OCI-LY7 (cell line): ENCODE measurements around the gene SPOPL. TPM values are rescaled to one million over a fixed set of nuclear protein-coding genes. Genes with fewer than 3 reads are reported as not detected.

Source experiments
- BruUV-seq: library from RNA; stranded (reverse); fragments of 400-500 nt; replicated peaks from 2 replicates; lab custom pipeline; 2021; lab: Mats Ljungman, UMichigan
- CTCF ChIA-PET: fragments of 300-600 bp; sonication (Branson Sonifier 250); formaldehyde crosslinking; loops from one replicate; lab custom pipeline; 2022; ENCODE audit warnings: antibody characterized with exemption; ENCODE audit not compliant: unreplicated experiment; lab: Charles Lee
- POLR2A ChIA-PET: fragments of 300-600 bp; sonication (Branson Sonifier 250); formaldehyde crosslinking; loops from one replicate; lab custom pipeline; 2022; ENCODE audit warnings: antibody characterized with exemption; lab: Charles Lee
- DNase-seq: peaks from one replicate; pipeline ENCODE4 v3.0.0-alpha.2; 2015; ENCODE audit warnings: low spot score
- H2AFZ ChIP-seq: fragments of 200-600 bp; sonication (generic), shearing (Covaris generic); 2 replicates; pipeline ENCODE4 v1.6.1; 2014; ENCODE audit warnings: mild to moderate bottlenecking, antibody characterized with exemption, low read length, moderate library complexity
- H3K27ac ChIP-seq: fragments of 200-600 bp; sonication (generic); 2 replicates; pipeline ENCODE4 v1.5.1; 2014; ENCODE audit warnings: mixed run types, low read depth, mild to moderate bottlenecking, moderate library complexity, low read length, inconsistent platforms; ENCODE audit not compliant: poor library complexity, severe bottlenecking
- H3K36me3 ChIP-seq: fragments of 200-600 bp; sonication (generic); 2 replicates; pipeline ENCODE4 v1.6.1; 2014; ENCODE audit warnings: mild to moderate bottlenecking, antibody characterized with exemption, low read length, moderate library complexity, mixed read lengths; ENCODE audit not compliant: insufficient read depth
- H3K4me1 ChIP-seq: fragments of 200-600 bp; sonication (generic); 2 replicates; pipeline ENCODE4 v1.5.1; 2014; ENCODE audit warnings: mild to moderate bottlenecking, low read length; ENCODE audit not compliant: insufficient read depth, poor library complexity, severe bottlenecking
- H3K4me2 ChIP-seq: fragments of 200-600 bp; sonication (generic); 2 replicates; pipeline ENCODE4 v1.6.1; 2014; ENCODE audit warnings: mild to moderate bottlenecking, low read length
- H3K4me3 ChIP-seq: fragments of 200-600 bp; sonication (generic); 2 replicates; pipeline ENCODE4 v1.5.1; 2014; ENCODE audit warnings: mild to moderate bottlenecking, low read depth, low read length; ENCODE audit not compliant: poor library complexity, severe bottlenecking
- H3K79me2 ChIP-seq: fragments of 200-600 bp; sonication (generic); 2 replicates; pipeline ENCODE4 v1.6.1; 2016; ENCODE audit warnings: low read depth, mild to moderate bottlenecking, low read length, moderate library complexity, mixed read lengths; ENCODE audit not compliant: insufficient read depth
- H3K9me2 ChIP-seq: fragments of 200-600 bp; sonication (generic); 2 replicates; pipeline ENCODE4 v1.6.1; 2016; ENCODE audit warnings: mild to moderate bottlenecking, low read length, mixed read lengths; ENCODE audit not compliant: insufficient read depth
- H3K9me3 ChIP-seq: fragments of 200-600 bp; sonication (generic); 2 replicates; pipeline ENCODE4 v1.6.1; 2014; ENCODE audit warnings: mild to moderate bottlenecking, mixed run types, low read length, mixed read lengths
- H4K20me1 ChIP-seq: fragments of 200-600 bp; sonication (generic); 2 replicates; pipeline ENCODE4 v1.6.1; 2014; ENCODE audit warnings: mild to moderate bottlenecking, antibody characterized with exemption, low read length, moderate library complexity, mixed read lengths; ENCODE audit not compliant: insufficient read depth
- CTCF ChIP-seq: fragments of 200-600 bp; sonication (generic); conservative IDR thresholded peaks from 2 replicates; pipeline ENCODE4 v1.5.1; 2014; ENCODE audit warnings: mild to moderate bottlenecking, antibody characterized with exemption, low read length, moderate library complexity, mixed read lengths
- EZH2phosphoT487 ChIP-seq: fragments of 200-600 bp; sonication (generic); IDR thresholded peaks from 2 replicates; pipeline ENCODE4 v1.6.1; 2018; ENCODE audit warnings: low read depth, borderline replicate concordance, mild to moderate bottlenecking, mixed run types, antibody characterized with exemption, low read length, moderate library complexity, mixed read lengths
- intact Hi-C: fragments of 100-400 bp; cut with micrococcal nuclease; formaldehyde crosslinking; loops from one replicate; pipeline ENCODE4 v1.10.0; 2022; ENCODE audit not compliant: unreplicated experiment
- total RNA-seq, 2 experiments: library from RNA; depleted of rRNA in 1 of 2; stranded (reverse); fragments of >200 nt in 1 of 2; shearing (Covaris generic) in 1 of 2; gene quantifications; 2 replicates each; pipeline ENCODE4 v1.2.3, GENCODE V29; 2014 to 2022

SPOPL gene
- total RNA-seq, 2 experiments from 2014 or later, result 11.4 to 18.3 TPM

GRCh38 chr2:138617026-138617425, 115.5 kb downstream of the SPOPL start:
- POLR2A ChIA-PET, result interaction anchor here (0.6 kb wide), 1 partner anchor 657 kb away, joined by 3 read pairs; no protein-coding TSS in a partner anchor
- H3K9me2 ChIP-seq, result no peaks in the 10 kb centered on the region
- no peak overlapping the region for H3K4me3 ChIP-seq
- H3K4me2 ChIP-seq, result no peak overlapping the region
- no peaks in the 10 kb centered on the region for H3K79me2 ChIP-seq
- no peaks in the 10 kb centered on the region for H3K9me3 ChIP-seq
- no peak overlapping the region for H3K27ac ChIP-seq
- H4K20me1 ChIP-seq, result no peaks in the 10 kb centered on the region
- no peak for DNase-seq
- H3K4me1 ChIP-seq, result no peaks in the 10 kb centered on the region
- TF ChIP-seq EZH2phosphoT487 (no peak), CTCF (no peak)
- intact Hi-C loops, result no loop called here
- no TSS peak for BruUV-seq
- no peak overlapping the region for H2AFZ ChIP-seq
- CTCF ChIA-PET, result no interaction called here
- H3K36me3 ChIP-seq, result no peaks in the 10 kb centered on the region

- no peaks in the 10 kb centered on the region for H3K4me1 ChIP-seq
- intact Hi-C loops, result no loop called here
- no peaks in the 10 kb centered on the region for H3K9me2 ChIP-seq
- no peaks in the 10 kb centered on the region for H4K20me1 ChIP-seq
- no peaks in the 10 kb centered on the region for H3K36me3 ChIP-seq
- POLR2A ChIA-PET, result no interaction called here
- no peaks in the 10 kb centered on the region for H3K79me2 ChIP-seq
- no peak overlapping the region for H3K4me3 ChIP-seq
- no TSS peak for BruUV-seq
- no peak overlapping the region for H2AFZ ChIP-seq
- CTCF ChIA-PET, result no interaction called here
- DNase-seq, result no peak
- H3K9me3 ChIP-seq, result no peaks in the 10 kb centered on the region
- no peak overlapping the region for H3K4me2 ChIP-seq
- no peak for TF ChIP-seq CTCF
- no peak for TF ChIP-seq EZH2phosphoT487
- H3K27ac ChIP-seq, result no peak overlapping the region
Observed at GRCh38 chr2:138618971-138619370, 117.4 kb downstream of the SPOPL start.

GRCh38 chr2:138620431-138620830, 118.9 kb downstream of the SPOPL start:
- Histone ChIP-seq H3K4me3 (no peak overlapping the region), H3K4me2 (no peak overlapping the region), H3K4me1 (no peaks in the 10 kb centered on the region), H3K9me2 (no peaks in the 10 kb centered on the region), H3K9me3 (no peaks in the 10 kb centered on the region), H4K20me1 (no peaks in the 10 kb centered on the region), H3K79me2 (no peaks in the 10 kb centered on the region), H2AFZ (no peak overlapping the region), H3K27ac (no peak overlapping the region), H3K36me3 (no peaks in the 10 kb centered on the region)
- intact Hi-C loops, result no loop called here
- ChIA-PET CTCF (no interaction called here), POLR2A (interaction anchor here (0.5 to 0.6 kb wide), 2 partner anchors 14 to 23 kb away, joined by 3 read pairs; no protein-coding TSS in a partner anchor)
- TF ChIP-seq EZH2phosphoT487 (no peak), CTCF (no peak)
- no peak for DNase-seq
- no TSS peak for BruUV-seq
